SH-SY5Y (cell line): Measurements from ENCODE around the gene SPCS1.

Experiments used
- GATA2 ChIP-seq: IDR thresholded peaks from 2 replicates; pipeline ENCODE4 v1.6.1; 2011; ENCODE audit warnings: mild to moderate bottlenecking, low read depth, low read length
- GATA3 ChIP-seq: IDR thresholded peaks from 2 replicates; pipeline ENCODE4 v1.6.1; 2011; ENCODE audit warnings: low read depth, mild to moderate bottlenecking, low read length, moderate library complexity

Gene SPCS1

GRCh38 chr3:52710512-52710911 is 4.6 kb downstream of the SPCS1 start:
- TF ChIP-seq GATA2, result no peak

GRCh38 chr3:52712291-52713212 is 6.6 kb downstream of the SPCS1 start:
- TF ChIP-seq GATA2, result no peak
- TF ChIP-seq GATA3, result no peak

GRCh38 chr3:52714335-52715302 is 8.7 kb downstream of the SPCS1 start:
- TF ChIP-seq GATA2, result no peak
- TF ChIP-seq GATA3, result no peak

- TF ChIP-seq GATA3 (no peak), GATA2 (no peak)
Observed at GRCh38 chr3:52715714-52716305, 9.9 kb downstream of the SPCS1 start.

GRCh38 chr3:52719618-52720017 is 13.7 kb downstream of the SPCS1 start:
- TF ChIP-seq GATA3 (no peak), GATA2 (no peak)

- TF ChIP-seq GATA2 (no peak), GATA3 (no peak)
Observed at GRCh38 chr3:52721002-52721729, 15.3 kb downstream of the SPCS1 start.

GRCh38 chr3:52721730-52722008 is 15.8 kb downstream of the SPCS1 start:
- TF ChIP-seq GATA3 (no peak), GATA2 (no peak)

- TF ChIP-seq GATA3 (no peak), GATA2 (no peak)
Observed at GRCh38 chr3:52722491-52722890, 16.6 kb downstream of the SPCS1 start.

- TF ChIP-seq GATA3, result no peak
- no peak for TF ChIP-seq GATA2
Observed at GRCh38 chr3:52723935-52724334, 18.0 kb downstream of the SPCS1 start.

- TF ChIP-seq GATA2, result no peak
- TF ChIP-seq GATA3, result no peak
Observed at GRCh38 chr3:52724511-52724910, 18.6 kb downstream of the SPCS1 start.

- TF ChIP-seq GATA3 (no peak), GATA2 (no peak)
Observed at GRCh38 chr3:52730681-52731080, 24.8 kb downstream of the SPCS1 start.

- TF ChIP-seq GATA3, result no peak
- no peak for TF ChIP-seq GATA2
Observed at GRCh38 chr3:52731590-52731989, 25.7 kb downstream of the SPCS1 start.

- TF ChIP-seq GATA2 (no peak), GATA3 (no peak)
Observed at GRCh38 chr3:52733256-52733891, 27.5 kb downstream of the SPCS1 start.
